PC-3 (cell line): ENCODE measurements around the gene HOXB9.

ENCODE experiments used
- EZH2phosphoT487 ChIP-seq: fragments of 300-600 bp; sonication (generic); IDR thresholded peaks from 2 replicates; pipeline ENCODE4 v1.6.1; 2018; ENCODE audit warnings: mild to moderate bottlenecking, antibody characterized with exemption, low read length, borderline replicate concordance
- TF ChIP-seq, protein P1 (sequence below): fragments of 300-600 bp; sonication (generic); conservative IDR thresholded peaks from 2 replicates; pipeline ENCODE4 v1.5.1; 2017; ENCODE audit warnings: antibody characterized with exemption, low read depth, mild to moderate bottlenecking, low read length

DNA sequence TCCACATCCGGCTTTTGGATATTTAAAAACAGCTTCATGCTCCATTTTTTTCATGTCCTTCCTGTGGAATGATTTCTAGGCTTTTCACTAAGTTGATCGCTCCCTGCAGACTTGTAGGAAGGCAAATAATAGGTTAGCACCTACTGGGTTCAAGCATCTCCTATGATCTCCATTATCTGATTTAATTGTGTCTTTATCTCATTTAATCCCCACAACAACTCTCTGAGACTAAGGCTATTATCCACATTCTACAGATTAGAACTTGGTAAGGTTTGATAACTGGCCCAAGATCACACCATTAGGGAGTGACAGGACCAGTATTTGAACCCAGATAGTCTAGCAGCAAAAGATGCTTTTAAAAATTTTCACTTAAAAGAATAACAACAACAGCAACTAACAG lies 46.2 kb upstream of the HOXB9 start:
- TF ChIP-seq, protein P1, sequence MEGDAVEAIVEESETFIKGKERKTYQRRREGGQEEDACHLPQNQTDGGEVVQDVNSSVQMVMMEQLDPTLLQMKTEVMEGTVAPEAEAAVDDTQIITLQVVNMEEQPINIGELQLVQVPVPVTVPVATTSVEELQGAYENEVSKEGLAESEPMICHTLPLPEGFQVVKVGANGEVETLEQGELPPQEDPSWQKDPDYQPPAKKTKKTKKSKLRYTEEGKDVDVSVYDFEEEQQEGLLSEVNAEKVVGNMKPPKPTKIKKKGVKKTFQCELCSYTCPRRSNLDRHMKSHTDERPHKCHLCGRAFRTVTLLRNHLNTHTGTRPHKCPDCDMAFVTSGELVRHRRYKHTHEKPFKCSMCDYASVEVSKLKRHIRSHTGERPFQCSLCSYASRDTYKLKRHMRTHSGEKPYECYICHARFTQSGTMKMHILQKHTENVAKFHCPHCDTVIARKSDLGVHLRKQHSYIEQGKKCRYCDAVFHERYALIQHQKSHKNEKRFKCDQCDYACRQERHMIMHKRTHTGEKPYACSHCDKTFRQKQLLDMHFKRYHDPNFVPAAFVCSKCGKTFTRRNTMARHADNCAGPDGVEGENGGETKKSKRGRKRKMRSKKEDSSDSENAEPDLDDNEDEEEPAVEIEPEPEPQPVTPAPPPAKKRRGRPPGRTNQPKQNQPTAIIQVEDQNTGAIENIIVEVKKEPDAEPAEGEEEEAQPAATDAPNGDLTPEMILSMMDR = no peak
- TF ChIP-seq EZH2phosphoT487 = no peak
